H1 (cell line): ENCODE measurements around the gene LTA4H. TPM values are rescaled to one million over a fixed set of nuclear protein-coding genes. Genes with fewer than 3 reads are reported as not detected.

ENCODE experiments used
- CTCF ChIA-PET: fragments of 300-600 bp; sonication (Branson Sonifier 250); formaldehyde crosslinking; loops from one replicate; lab custom pipeline; 2021; ENCODE audit not compliant: partially characterized antibody; lab: Charles Lee
- POLR2A ChIA-PET: fragments of 300-600 bp; sonication (Branson Sonifier 250); formaldehyde crosslinking; loops from one replicate; lab custom pipeline; 2021; ENCODE audit warnings: inconsistent platforms; ENCODE audit not compliant: partially characterized antibody; lab: Charles Lee
- DNase-seq, 2 experiments: peaks; one replicate each; pipeline versions ENCODE4 v3.0.0 to v3.0.0-alpha.2; 2010 to 2022; ENCODE audit warnings: low spot score in 2 of 2, low read depth in 1 of 2, mixed read lengths in 1 of 2
- FAIRE-seq: peaks from 2 replicates; lab custom pipeline; 2011; peaks lifted over from hg19 to GRCh38; lab: Jason Lieb, UNC
- H2AFZ ChIP-seq: 2 replicates; pipeline ENCODE4 v1.8.1; 2012; ENCODE audit warnings: low read length, inconsistent platforms
- H2AK5ac ChIP-seq: 2 replicates; pipeline ENCODE4 v1.6.1; 2013; ENCODE audit warnings: low read depth, low read length
- H2BK120ac ChIP-seq: replicated peaks from 2 replicates; pipeline ENCODE3; 2013; ENCODE audit warnings: low read depth, low read length, inconsistent platforms
- H2BK12ac ChIP-seq: 2 replicates; pipeline ENCODE4 v1.6.1; 2013; ENCODE audit warnings: low read depth, low read length
- H2BK15ac ChIP-seq: 2 replicates; pipeline ENCODE4 v1.6.1; 2013; ENCODE audit warnings: low read length
- H2BK20ac ChIP-seq: 2 replicates; pipeline ENCODE4 v1.6.1; 2013; ENCODE audit warnings: low read length
- H2BK5ac ChIP-seq: 2 replicates; pipeline ENCODE4 v1.6.1; 2013; ENCODE audit warnings: low read depth, low read length
- H3K14ac ChIP-seq: 2 replicates; pipeline ENCODE4 v1.6.1; 2013; ENCODE audit warnings: inconsistent platforms; ENCODE audit not compliant: insufficient read length
- H3K18ac ChIP-seq: 2 replicates; pipeline ENCODE4 v1.6.1; 2013; ENCODE audit warnings: low read length; ENCODE audit errors: extremely low read depth
- H3K23ac ChIP-seq: 2 replicates; pipeline ENCODE4 v1.6.1; 2013; ENCODE audit warnings: inconsistent platforms; ENCODE audit not compliant: insufficient read length
- H3K23me2 ChIP-seq: 2 replicates; pipeline ENCODE4 v1.6.1; 2013; ENCODE audit warnings: low read depth, low read length
- H3K27ac ChIP-seq: 2 replicates; pipeline ENCODE4 v1.6.1; 2011; ENCODE audit warnings: low read depth, low read length, inconsistent platforms
- H3K27me3 ChIP-seq, 4 experiments: replicated peaks in 1 of 4; 1 replicate in 1 of 4; 2 replicates in 3 of 4; pipeline versions ENCODE4 v1.6.1 to v1.8.1; 2011 to 2013; ENCODE audit warnings: low read length in 3 of 4, mild to moderate bottlenecking in 3 of 4, inconsistent platforms in 2 of 4, mixed read lengths in 2 of 4, moderate library complexity in 1 of 4; ENCODE audit not compliant: control insufficient read depth in 3 of 4, insufficient read depth in 3 of 4; ENCODE audit errors: extremely low read depth in 1 of 4
- H3K36me3 ChIP-seq, 4 experiments: 2 replicates each; pipeline versions ENCODE4 v1.6.1 to v1.8.1; 2011 to 2013; ENCODE audit warnings: mild to moderate bottlenecking in 4 of 4, low read length in 3 of 4, moderate library complexity in 2 of 4, control low read depth in 1 of 4, inconsistent platforms in 1 of 4; ENCODE audit not compliant: insufficient read depth in 4 of 4, control insufficient read depth in 2 of 4
- H3K4ac ChIP-seq: replicated peaks from 2 replicates; pipeline ENCODE3; 2013; ENCODE audit warnings: low read length, low read depth, mixed read lengths, inconsistent platforms; ENCODE audit not compliant: insufficient read length
- H3K4me1 ChIP-seq, 4 experiments: replicated peaks in 1 of 4; 1 replicate in 1 of 4; 2 replicates in 3 of 4; pipeline versions ENCODE4 v1.6.1 to v1.8.1; 2011 to 2013; ENCODE audit warnings: low read length in 3 of 4, inconsistent platforms in 2 of 4, mixed read lengths in 1 of 4; ENCODE audit not compliant: insufficient read depth in 4 of 4, control insufficient read depth in 3 of 4
- H3K4me2 ChIP-seq, 2 experiments: 2 replicates each; pipeline versions ENCODE4 v1.6.1 to v1.8.1; 2011 to 2013; ENCODE audit warnings: low read depth in 2 of 2, low read length in 2 of 2, control low read depth in 1 of 2, inconsistent platforms in 1 of 2, mild to moderate bottlenecking in 1 of 2; ENCODE audit not compliant: insufficient read depth in 1 of 2
- H3K4me3 ChIP-seq, 4 experiments: fragments of 200-600, 300-600 bp in 1 of 4; sonication (generic), shearing (Covaris generic), sonication (Bioruptor Twin) in 1 of 4; 2 replicates each; pipeline versions ENCODE4 v1.5.1 to v1.8.1; 2011 to 2016; ENCODE audit warnings: low read length in 4 of 4, low read depth in 3 of 4, control low read depth in 2 of 4, inconsistent platforms in 2 of 4, mild to moderate bottlenecking in 2 of 4, mixed read lengths in 1 of 4, moderate library complexity in 1 of 4; ENCODE audit not compliant: insufficient read depth in 2 of 4; ENCODE audit errors: extremely low read depth in 1 of 4
- H3K56ac ChIP-seq: replicated peaks from 2 replicates; pipeline ENCODE3; 2013; ENCODE audit warnings: low read depth, mild to moderate bottlenecking, mixed read lengths, low read length, inconsistent platforms; ENCODE audit not compliant: insufficient read length
- H3K79me1 ChIP-seq: 2 replicates; pipeline ENCODE4 v1.6.1; 2013; ENCODE audit warnings: low read depth, low read length, control low read depth
- H3K79me2 ChIP-seq, 2 experiments: 2 replicates each; pipeline versions ENCODE4 v1.6.1 to v1.8.1; 2012 to 2013; ENCODE audit warnings: low read length in 2 of 2, mild to moderate bottlenecking in 2 of 2, inconsistent platforms in 1 of 2; ENCODE audit not compliant: insufficient read depth in 2 of 2, control insufficient read depth in 1 of 2
- H3K9ac ChIP-seq, 4 experiments: replicated peaks in 1 of 4; 1 replicate in 1 of 4; 2 replicates in 3 of 4; pipeline versions ENCODE4 v1.6.1 to v1.8.1; 2011 to 2013; ENCODE audit warnings: low read depth in 3 of 4, low read length in 3 of 4, control low read depth in 2 of 4, mild to moderate bottlenecking in 2 of 4, moderate library complexity in 2 of 4, inconsistent platforms in 1 of 4; ENCODE audit errors: extremely low read depth in 1 of 4
- H3K9me3 ChIP-seq, 2 experiments: 2 replicates each; pipeline versions ENCODE4 v1.6.1 to v1.8.1; 2012 to 2013; ENCODE audit warnings: mild to moderate bottlenecking in 2 of 2, moderate library complexity in 2 of 2, control low read depth in 1 of 2, inconsistent platforms in 1 of 2, low read depth in 1 of 2, low read length in 1 of 2, mixed read lengths in 1 of 2; ENCODE audit not compliant: insufficient read depth in 2 of 2
- H4K20me1 ChIP-seq, 2 experiments: replicated peaks in 1 of 2; 2 replicates each; pipeline versions ENCODE3 to v1.8.1; 2011 to 2013; ENCODE audit warnings: inconsistent platforms in 2 of 2, low read length in 2 of 2, mild to moderate bottlenecking in 1 of 2; ENCODE audit not compliant: insufficient read depth in 2 of 2, control insufficient read depth in 1 of 2
- H4K5ac ChIP-seq: 2 replicates; pipeline ENCODE4 v1.6.1; 2013; ENCODE audit warnings: low read length, low read depth, mixed read lengths, inconsistent platforms; ENCODE audit not compliant: insufficient read length
- H4K8ac ChIP-seq: 2 replicates; pipeline ENCODE4 v1.8.0; 2013; ENCODE audit warnings: mild to moderate bottlenecking, moderate library complexity, low read length, inconsistent platforms; ENCODE audit not compliant: insufficient read depth; ENCODE audit errors: extremely low read depth
- H4K91ac ChIP-seq: replicated peaks from 2 replicates; pipeline ENCODE3; 2013; ENCODE audit warnings: low read length, mixed read lengths, inconsistent platforms; ENCODE audit not compliant: insufficient read length
- HDAC2 ChIP-seq, 2 experiments: fragments of 300-600 bp in 1 of 2; sonication (generic) in 1 of 2; IDR thresholded peaks; 2 replicates each; pipeline ENCODE4 v1.6.1; 2011 to 2012; ENCODE audit warnings: low read depth in 2 of 2, low read length in 2 of 2, mild to moderate bottlenecking in 2 of 2, moderate library complexity in 2 of 2, borderline replicate concordance in 1 of 2, inconsistent platforms in 1 of 2
- KDM4A ChIP-seq: IDR thresholded peaks from one replicate; pipeline ENCODE4 v1.7.1; 2012; ENCODE audit warnings: low read depth, mild to moderate bottlenecking, moderate library complexity, low read length, inconsistent platforms; ENCODE audit not compliant: severe bottlenecking
- NANOG ChIP-seq: IDR thresholded peaks from 2 replicates; pipeline ENCODE4 v1.6.1; 2011; ENCODE audit warnings: low read length, low read depth, mild to moderate bottlenecking, inconsistent platforms; ENCODE audit not compliant: insufficient read depth, poor library complexity, severe bottlenecking
- RBBP5 ChIP-seq: IDR thresholded peaks from 2 replicates; pipeline ENCODE4 v1.7.1; 2012; ENCODE audit warnings: low read depth, mild to moderate bottlenecking, inconsistent platforms, low read length, moderate library complexity, borderline replicate concordance
- TCF12 ChIP-seq: IDR thresholded peaks from 2 replicates; pipeline ENCODE4 v1.6.1; 2011; ENCODE audit warnings: low read depth, mild to moderate bottlenecking, low read length
- ZNF274 ChIP-seq: IDR thresholded peaks from 2 replicates; pipeline ENCODE4 v1.7.0; 2012; ENCODE audit warnings: low read length, borderline replicate concordance; ENCODE audit errors: extremely low read depth
- WGBS, 2 experiments: shearing (Covaris generic) in 1 of 2; methylation state at CpG; one replicate each; pipeline versions ENCODE4 v1.1.6 to v1.1.7; 2013 to 2015; ENCODE audit warnings: low lambda C conversion rate in 2 of 2, mixed read lengths in 2 of 2, inconsistent platforms in 1 of 2, low coverage in 1 of 2, missing lambda C conversion rate in 1 of 2; ENCODE audit not compliant: insufficient replicate concordance in 2 of 2, insufficient coverage in 1 of 2, insufficient read length in 1 of 2; ENCODE audit errors: extremely low coverage in 1 of 2, missing lambda C conversion rate in 1 of 2; 5-methylcytosine and 5-hydroxymethylcytosine counted together
- polyA plus RNA-seq, 7 experiments: library from polyadenylated mRNA; depleted of rRNA in 3 of 7; stranded (reverse) in 5 of 7; unstranded in 2 of 7; fragments of >200 nt in 5 of 7; fragments of 200-250 nt in 2 of 7; gene quantifications; 1 replicate in 5 of 7; 2 replicates in 1 of 7; 4 replicates in 1 of 7; pipeline versions ENCODE4 v1.2.1 to v1.2.3, GENCODE V29; 2011 to 2013; ENCODE audit warnings: missing spikeins in 2 of 7, mixed read lengths in 2 of 7
- total RNA-seq: library from RNA; stranded (reverse); fragmentation: NEBNext Ultra II Directional; extraction: Animal tissue kit (Norgen Biotek cat#: 25700); gene quantifications from 2 replicates; pipeline ENCODE4 v1.2.1, GENCODE V29; 2021

LTA4H gene
- total and polyA plus RNA-seq, 2 of the 8 experiments (the other 6 are each of a cell fraction or from before 2014, with no cell fraction given): 106 to 167 TPM

DNA sequence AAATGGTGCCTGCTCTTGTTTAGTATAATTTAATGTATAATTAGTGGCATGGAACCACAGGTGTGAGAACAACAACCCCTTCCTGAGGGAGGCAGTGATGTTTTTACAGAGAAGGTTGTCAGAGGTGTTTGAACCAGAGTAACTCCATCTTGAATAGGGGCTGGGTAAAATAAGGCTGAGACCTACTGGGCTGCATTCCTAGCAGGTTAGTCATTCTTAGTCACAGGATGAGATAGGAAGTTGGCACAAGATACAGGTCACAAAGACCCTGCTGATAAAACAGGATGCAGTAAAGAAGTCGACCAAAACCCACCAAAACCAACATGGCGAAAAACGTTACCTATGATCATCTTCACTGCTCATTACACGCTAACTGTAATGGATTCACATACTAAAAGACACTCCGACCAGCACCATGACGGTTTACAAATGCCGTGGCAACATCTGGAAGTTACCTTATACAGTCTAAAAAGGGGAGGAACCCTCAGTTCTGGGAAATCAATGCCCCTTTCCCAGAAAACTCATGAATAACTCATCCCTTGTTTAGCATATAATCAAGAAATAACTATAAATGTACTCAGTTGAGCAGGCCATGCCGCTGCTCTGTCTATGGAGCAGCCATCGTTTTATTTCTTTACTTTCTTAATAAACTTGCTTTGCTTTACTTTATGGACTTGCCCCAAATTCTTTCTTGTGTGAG lies 47.8 kb upstream of the LTA4H start:
- Histone ChIP-seq H4K5ac (no peak overlapping the region), H3K23me2 (no peaks in the 10 kb centered on the region), H3K79me1 (no peaks in the 10 kb centered on the region; the same call in 1 of the 2 replicates), H4K91ac (no peak overlapping the region), H3K27me3 (no peaks in the 10 kb centered on the region), H2AFZ (no peak overlapping the region), H3K14ac (no peak overlapping the region), H3K56ac (no peak overlapping the region), H3K4me2 (no peak overlapping the region), H2BK20ac (no peak overlapping the region), H4K20me1 (no peaks in the 10 kb centered on the region), H3K36me3 (no peaks in the 10 kb centered on the region), H3K4ac (no peak overlapping the region), H3K4me1 (no peaks in the 10 kb centered on the region; a peak in 1 of 7 replicates), H3K23ac (no peak overlapping the region), H3K27ac (no peak overlapping the region), H3K9me3 (peaks cover 6% of the 10 kb centered on the region in 2 experiments; a peak in 2 of 4 replicates), H3K79me2 (no peaks in the 10 kb centered on the region), H3K4me3 (no peak overlapping the region), H2BK12ac (no peak overlapping the region), H3K9ac (no peak overlapping the region), H2BK120ac (no peak overlapping the region), H2BK15ac (no peak overlapping the region), H4K8ac (no peak overlapping the region), H2AK5ac (no peak overlapping the region), H2BK5ac (no peak overlapping the region), H3K18ac (no peak overlapping the region)
- DNase-seq (no peak), FAIRE-seq (no peak)
- ChIA-PET POLR2A (no interaction called here), CTCF (interaction anchor here (1.6 kb wide), 1 partner anchor 9 kb away, joined by 3 read pairs; no protein-coding TSS in a partner anchor)
- 86% methylated on average over 9 of the region's 9 CpGs; no CpG with 5 or more reads in 1 of the 2 experiments for WGBS, 2 experiments
- TF ChIP-seq KDM4A: no peak
- no peak for TF ChIP-seq ZNF274
- TF ChIP-seq TCF12: no peak
- no peak for TF ChIP-seq HDAC2 (IDR thresholded peaks at IDR 0.05; ENCODE audit: borderline replicate concordance in 1 of 2, low read depth in 2 of 2, low read length in 2 of 2)
- TF ChIP-seq RBBP5: no peak
- TF ChIP-seq NANOG: no peak
